HCT116 (cell line): ENCODE results near the gene FAM131C. TPM values are rescaled to one million over a fixed set of nuclear protein-coding genes. Genes with fewer than 3 reads are reported as not detected.

Experiments used
- ATAC-seq: fragments of 200-7000 bp; cut with Tn5 transposase; 2 replicates; pipeline ENCODE4 v1.9.1; 2020; ENCODE audit warnings: mild to moderate bottlenecking, moderate library complexity
- BruUV-seq: library from RNA; stranded (reverse); fragments of 400-500 nt; replicated peaks from 2 replicates; lab custom pipeline; 2021; lab: Mats Ljungman, UMichigan
- CTCF ChIA-PET: fragments of 300-600 bp; sonication (Branson Sonifier 250); formaldehyde crosslinking; loops from one replicate; lab custom pipeline; 2021; ENCODE audit warnings: antibody characterized with exemption; lab: Charles Lee
- POLR2A ChIA-PET: fragments of 300-600, 350-600 bp; sonication (Branson Sonifier 250); formaldehyde crosslinking; loops from one replicate; lab custom pipeline; 2021; ENCODE audit warnings: antibody characterized with exemption; lab: Charles Lee
- RAD21 ChIA-PET, 2 experiments: fragments of 300-600 bp; sonication (Branson Sonifier 250); formaldehyde crosslinking; loops; one replicate each; lab custom pipeline; 2023; ENCODE audit warnings: low total read pairs in 2 of 2; ENCODE audit not compliant: uncharacterized antibody in 2 of 2, unreplicated experiment in 2 of 2, low non-redundant PET in 1 of 2; lab: Charles Lee
- DNase-seq: peaks from one replicate; pipeline ENCODE4 v3.0.0-alpha.2; 2010; ENCODE audit warnings: low read depth, low spot score
- H2AFZ ChIP-seq: fragments of 200-600 bp; shearing (Covaris generic), sonication (generic); 2 replicates; pipeline ENCODE4 v1.6.1; 2017; ENCODE audit warnings: low read depth, mixed run types, mixed read lengths, antibody characterized with exemption, low read length; ENCODE audit not compliant: poor library complexity, severe bottlenecking
- H3K27ac ChIP-seq: 2 replicates; pipeline ENCODE4 v1.5.1; 2012; ENCODE audit warnings: low read depth, low read length
- H3K27me3 ChIP-seq: fragments of 200-600 bp; sonication (generic); 2 replicates; pipeline ENCODE4 v1.6.1; 2016; ENCODE audit warnings: mixed run types, low read length, mixed read lengths; ENCODE audit not compliant: insufficient read depth
- H3K36me3 ChIP-seq, 2 experiments: fragments of 200-500 bp in 1 of 2; fragments of 200-600 bp in 1 of 2; sonication (Bioruptor generic) in 1 of 2; sonication (generic) in 1 of 2; 2 replicates each; pipeline versions ENCODE4 v1.5.1 to v1.6.1; 2014 to 2016; ENCODE audit warnings: low read length in 2 of 2, inconsistent platforms in 1 of 2, mixed read lengths in 1 of 2, mixed run types in 1 of 2; ENCODE audit not compliant: insufficient read depth in 2 of 2, control insufficient read depth in 1 of 2
- H3K4me1 ChIP-seq, 2 experiments: fragments of 200-600 bp in 1 of 2; sonication (generic) in 1 of 2; 2 replicates each; pipeline versions ENCODE4 v1.5.1 to v1.6.1; 2012 to 2017; ENCODE audit warnings: low read length in 2 of 2, inconsistent platforms in 1 of 2, mild to moderate bottlenecking in 1 of 2, mixed read lengths in 1 of 2, mixed run types in 1 of 2, moderate library complexity in 1 of 2; ENCODE audit not compliant: insufficient read depth in 2 of 2, control insufficient read depth in 1 of 2
- H3K4me2 ChIP-seq: fragments of 200-600 bp; sonication (generic); 2 replicates; pipeline ENCODE4 v1.6.1; 2017; ENCODE audit warnings: mixed run types, low read length, mixed read lengths
- H3K4me3 ChIP-seq, 2 experiments: fragments of 200-600 bp in 1 of 2; sonication (generic) in 1 of 2; replicated peaks in 1 of 2; 2 replicates each; pipeline ENCODE4 v1.5.1; 2011 to 2016; ENCODE audit warnings: low read length in 2 of 2, control low read depth in 1 of 2, low read depth in 1 of 2, mild to moderate bottlenecking in 1 of 2, mixed read lengths in 1 of 2, mixed run types in 1 of 2
- H3K79me2 ChIP-seq: fragments of 200-600 bp; sonication (generic); 2 replicates; pipeline ENCODE4 v1.6.1; 2017; ENCODE audit warnings: mild to moderate bottlenecking, mixed run types, low read length, moderate library complexity, mixed read lengths; ENCODE audit not compliant: insufficient read depth
- H3K9ac ChIP-seq: fragments of 200-600 bp; sonication (generic); 2 replicates; pipeline ENCODE4 v1.6.1; 2016; ENCODE audit warnings: low read length, mixed read lengths
- H3K9me2 ChIP-seq: fragments of 200-600 bp; sonication (generic), shearing (Covaris generic); 2 replicates; pipeline ENCODE4 v1.6.1; 2017; ENCODE audit warnings: mixed run types, mild to moderate bottlenecking, moderate library complexity; ENCODE audit not compliant: insufficient read depth
- H3K9me3 ChIP-seq, 2 experiments: fragments of 200-500 bp in 1 of 2; fragments of 200-600 bp in 1 of 2; sonication (Bioruptor generic) in 1 of 2; sonication (generic) in 1 of 2; 2 replicates each; pipeline ENCODE4 v1.6.1; 2014 to 2017; ENCODE audit warnings: low read length in 2 of 2, mixed read lengths in 2 of 2, inconsistent platforms in 1 of 2, low read depth in 1 of 2, mild to moderate bottlenecking in 1 of 2, mixed run types in 1 of 2, moderate library complexity in 1 of 2; ENCODE audit not compliant: control insufficient read depth in 1 of 2, insufficient read depth in 1 of 2
- H4K20me1 ChIP-seq: fragments of 200-600 bp; sonication (generic), shearing (Covaris generic); 2 replicates; pipeline ENCODE4 v1.6.1; 2017; ENCODE audit warnings: mixed run types, mild to moderate bottlenecking, moderate library complexity; ENCODE audit not compliant: insufficient read depth
- CTCF ChIP-seq, 3 experiments: fragments of 200-600 bp in 1 of 3; sonication (generic) in 1 of 3; IDR thresholded peaks in 2 of 3; conservative IDR thresholded peaks in 1 of 3; 2 replicates each; pipeline ENCODE4 v1.5.1; 2012 to 2017; ENCODE audit warnings: low read depth in 2 of 3, low read length in 2 of 3, antibody characterized with exemption in 1 of 3, borderline replicate concordance in 1 of 3, control low read depth in 1 of 3, mild to moderate bottlenecking in 1 of 3, mixed read lengths in 1 of 3, mixed run types in 1 of 3, moderate library complexity in 1 of 3; ENCODE audit not compliant: insufficient read depth in 1 of 3
- EZH2 ChIP-seq: fragments of 200-600 bp; sonication (generic); IDR thresholded peaks from 2 replicates; pipeline ENCODE4 v1.6.1; 2017; ENCODE audit warnings: antibody characterized with exemption, mixed run types
- MAX ChIP-seq: IDR thresholded peaks from 2 replicates; pipeline ENCODE4 v1.6.1; 2012
- POLR2A ChIP-seq: IDR thresholded peaks from 2 replicates; pipeline ENCODE4 v1.7.0; 2011; ENCODE audit warnings: borderline replicate concordance; ENCODE audit not compliant: insufficient read depth, insufficient read length; ENCODE audit errors: extremely low read depth
- RAD21 ChIP-seq: IDR thresholded peaks from 2 replicates; pipeline ENCODE4 v1.6.1; 2012; ENCODE audit warnings: low read depth, mild to moderate bottlenecking
- SIN3A ChIP-seq: IDR thresholded peaks from 2 replicates; pipeline ENCODE4 v1.6.1; 2012; ENCODE audit warnings: low read depth
- YY1 ChIP-seq: IDR thresholded peaks from 2 replicates; pipeline ENCODE4 v1.6.1; 2011; ENCODE audit warnings: low read length, low read depth, moderate library complexity, mild to moderate bottlenecking; ENCODE audit not compliant: insufficient replicate concordance; ENCODE audit errors: extremely low read depth
- intact Hi-C: fragments of 100-400 bp; cut with micrococcal nuclease; formaldehyde crosslinking; loops from 2 replicates; pipeline ENCODE4 v1.10.0; 2022
- total RNA-seq: library from RNA; stranded (reverse); gene quantifications from one replicate; pipeline ENCODE4 v1.2.1, GENCODE V29; 2021; ENCODE audit not compliant: unreplicated experiment

FAM131C gene
- total RNA-seq, 1 experiment from 2014 or later, result 11.6 TPM

- CTCF ChIA-PET, result no interaction called here
- Histone ChIP-seq H3K4me1 (peaks cover 10 to 29% of the 10 kb centered on the region in 2 experiments), H4K20me1 (no peaks in the 10 kb centered on the region), H3K4me3 (peak overlapping the region; percentile 36 to 58; a peak in 3 of 4 replicates), H3K36me3 (no peaks in the 10 kb centered on the region), H3K9ac (peak overlapping the region; percentile 66), H3K9me3 (no peaks in the 10 kb centered on the region)
- POLR2A ChIA-PET, result no interaction called here
- DNase-seq, result no peak
- RAD21 ChIA-PET, result no interaction called here
- TF ChIP-seq SIN3A, result no peak
- TF ChIP-seq MAX, result no peak
- no peak for TF ChIP-seq RAD21
- TF ChIP-seq YY1, result no peak
- no peak for TF ChIP-seq POLR2A
- no peak for TF ChIP-seq CTCF (IDR thresholded peaks at IDR 0.05 in 2 of 3, conservative IDR thresholded peaks at IDR 0.05 in 1 of 3; ENCODE audit: borderline replicate concordance in 1 of 3, insufficient read depth in 1 of 3, low read depth in 2 of 3, low read length in 2 of 3)
- TF ChIP-seq, all 23 proteins: peak for 0
- Histone ChIP-seq H2AFZ (peak overlapping the region; percentile 7), H3K79me2 (no peaks in the 10 kb centered on the region), H3K4me2 (peak overlapping the region; percentile 85), H3K9me2 (no peaks in the 10 kb centered on the region), H3K27ac (peak overlapping the region; percentile 43; the same call in 1 of the 2 replicates), H3K27me3 (no peaks in the 10 kb centered on the region)
- BruUV-seq, result no TSS peak
- ATAC-seq, result no peak
- intact Hi-C loops, result no loop called here
Measured at GRCh38 chr1:16011936-16012589, 61.4 kb downstream of the FAM131C start.

GRCh38 chr1:16010837-16011236, 62.6 kb downstream of the FAM131C start:
- no peaks in the 10 kb centered on the region for H3K36me3 ChIP-seq
- no peak overlapping the region for H3K4me2 ChIP-seq
- H3K27ac ChIP-seq, result no peak overlapping the region
- DNase-seq, result no peak
- no peak for TF ChIP-seq EZH2
- peaks cover 10 to 29% of the 10 kb centered on the region in 2 experiments for H3K4me1 ChIP-seq
- ChIA-PET POLR2A (no interaction called here), RAD21 (no interaction called here), CTCF (no interaction called here)
- H2AFZ ChIP-seq, result no peak overlapping the region
- no peaks in the 10 kb centered on the region for H3K9me3 ChIP-seq
- no peaks in the 10 kb centered on the region for H4K20me1 ChIP-seq
- BruUV-seq, result no TSS peak
- intact Hi-C loops, result no loop called here
- no peaks in the 10 kb centered on the region for H3K27me3 ChIP-seq
- no peaks in the 10 kb centered on the region for H3K9me2 ChIP-seq
- no peak for ATAC-seq
- H3K9ac ChIP-seq, result no peak overlapping the region
- H3K79me2 ChIP-seq, result no peaks in the 10 kb centered on the region
- H3K4me3 ChIP-seq, result no peak overlapping the region
